GM18505 (cell line): Measurements from ENCODE around the gene PNPLA2.

Experiments
- ATAC-seq: cut with Tn5 transposase; IDR thresholded peaks from one replicate; pipeline ENCODE4 v1.9.1; 2021; ENCODE audit not compliant: unreplicated experiment
- POLR2A ChIP-seq: IDR thresholded peaks from 4 replicates; pipeline ENCODE4 v1.6.1; 2011; ENCODE audit warnings: borderline replicate concordance; ENCODE audit not compliant: insufficient read depth, insufficient read length; ENCODE audit errors: extremely low read depth

PNPLA2 gene

GRCh38 chr11:858053-858761 is 39.5 kb downstream of the PNPLA2 start:
- no peak for TF ChIP-seq POLR2A
- ATAC-seq = no peak

GRCh38 chr11:858762-859339 is 40.1 kb downstream of the PNPLA2 start:
- ATAC-seq = no peak
- no peak for TF ChIP-seq POLR2A

GRCh38 chr11:859394-860131 is 40.8 kb downstream of the PNPLA2 start:
- ATAC-seq = no peak
- TF ChIP-seq POLR2A = no peak

GRCh38 chr11:860234-861104 is 41.8 kb downstream of the PNPLA2 start:
- no peak for ATAC-seq
- TF ChIP-seq POLR2A = no peak

GRCh38 chr11:861105-861479 is 42.4 kb downstream of the PNPLA2 start:
- TF ChIP-seq POLR2A = no peak
- no peak for ATAC-seq

GRCh38 chr11:862081-862661 is 43.5 kb downstream of the PNPLA2 start:
- ATAC-seq = no peak
- no peak for TF ChIP-seq POLR2A

- TF ChIP-seq POLR2A = no peak
- no peak for ATAC-seq
These were observed 43.9 kb downstream of the PNPLA2 start for GRCh38 chr11:862696-863022.

GRCh38 chr11:863023-863909 is 44.6 kb downstream of the PNPLA2 start:
- ATAC-seq = no peak
- TF ChIP-seq POLR2A = no peak

GRCh38 chr11:863910-864827 is 45.5 kb downstream of the PNPLA2 start:
- ATAC-seq = no peak
- TF ChIP-seq POLR2A = no peak

- no peak for TF ChIP-seq POLR2A
- no peak for ATAC-seq
These were observed 46.2 kb downstream of the PNPLA2 start for GRCh38 chr11:864898-865297.
